KMS-11 (cell line): ENCODE measurements around the gene RING1.

ENCODE experiments used
- H2AFZ ChIP-seq: fragments of 200-600 bp; sonication (generic); 2 replicates; pipeline ENCODE4 v1.6.1; 2016; ENCODE audit warnings: antibody characterized with exemption, mixed run types, low read depth
- H3K27ac ChIP-seq: fragments of 200-600 bp; sonication (generic); 2 replicates; pipeline ENCODE4 v1.6.1; 2016; ENCODE audit warnings: mild to moderate bottlenecking, mixed run types
- H3K27me3 ChIP-seq: fragments of 200-600 bp; sonication (generic); 2 replicates; pipeline ENCODE4 v1.6.1; 2017; ENCODE audit warnings: mild to moderate bottlenecking, low read depth, mixed run types, moderate library complexity; ENCODE audit not compliant: insufficient read depth
- H3K36me3 ChIP-seq: fragments of 200-600 bp; sonication (generic); 2 replicates; pipeline ENCODE4 v1.6.1; 2017; ENCODE audit warnings: mild to moderate bottlenecking, mixed run types; ENCODE audit not compliant: insufficient read depth
- H3K4me1 ChIP-seq: fragments of 200-600 bp; sonication (generic); 2 replicates; pipeline ENCODE4 v1.6.1; 2016; ENCODE audit warnings: mild to moderate bottlenecking, low read depth, mixed run types; ENCODE audit not compliant: poor library complexity, severe bottlenecking
- H3K4me2 ChIP-seq: fragments of 200-600 bp; sonication (generic); 2 replicates; pipeline ENCODE4 v1.7.0; 2016; ENCODE audit warnings: mild to moderate bottlenecking, mixed run types
- H3K4me3 ChIP-seq: fragments of 200-600 bp; sonication (generic); IDR thresholded peaks from 2 replicates; pipeline ENCODE4 v1.6.1; 2017; ENCODE audit warnings: low read depth, low read length, mixed read lengths; ENCODE audit not compliant: insufficient read depth
- H3K79me2 ChIP-seq: fragments of 200-600 bp; sonication (generic); 2 replicates; pipeline ENCODE4 v1.6.1; 2016; ENCODE audit warnings: low read depth, mixed run types; ENCODE audit not compliant: insufficient read depth
- H3K9ac ChIP-seq: fragments of 200-600 bp; sonication (generic); 2 replicates; pipeline ENCODE4 v1.6.1; 2016; ENCODE audit warnings: mild to moderate bottlenecking, mixed run types
- H4K20me1 ChIP-seq: fragments of 200-600 bp; sonication (generic); 2 replicates; pipeline ENCODE4 v1.6.1; 2016; ENCODE audit warnings: mild to moderate bottlenecking, mixed run types; ENCODE audit not compliant: insufficient read depth
- CTCF ChIP-seq: fragments of 200-600 bp; sonication (generic); conservative IDR thresholded peaks from 2 replicates; pipeline ENCODE4 v1.6.1; 2017; ENCODE audit warnings: low read depth, mild to moderate bottlenecking, antibody characterized with exemption, low read length, moderate library complexity, mixed read lengths

RING1 gene

GRCh38 chr6:33243476-33243875, 35.2 kb downstream of the RING1 start:
- Histone ChIP-seq H3K4me3 (no peak overlapping the region), H3K27ac (no peak overlapping the region), H3K4me1 (no peaks in the 10 kb centered on the region), H3K27me3 (no peaks in the 10 kb centered on the region; the same call in 1 of the 2 replicates), H2AFZ (no peak overlapping the region), H3K79me2 (no peaks in the 10 kb centered on the region), H3K36me3 (no peaks in the 10 kb centered on the region), H4K20me1 (no peaks in the 10 kb centered on the region), H3K4me2 (no peak overlapping the region), H3K9ac (no peak overlapping the region)
- TF ChIP-seq CTCF, result no peak

- Histone ChIP-seq H3K27ac (peak overlapping the region; percentile 88), H3K4me2 (peak overlapping the region; percentile 100), H3K4me3 (no peak overlapping the region), H3K36me3 (no peaks in the 10 kb centered on the region), H3K79me2 (no peaks in the 10 kb centered on the region), H2AFZ (peak overlapping the region; percentile 97), H3K27me3 (no peaks in the 10 kb centered on the region), H3K9ac (peak overlapping the region; percentile 83), H3K4me1 (peaks cover 9% of the 10 kb centered on the region), H4K20me1 (no peaks in the 10 kb centered on the region)
- TF ChIP-seq CTCF, result peak; percentile 74
Observed at GRCh38 chr6:33247977-33248642, 39.8 kb downstream of the RING1 start.

GRCh38 chr6:33248643-33248931, 40.3 kb downstream of the RING1 start:
- Histone ChIP-seq H3K4me2 (peak overlapping the region; percentile 100), H3K9ac (peak overlapping the region; percentile 83), H4K20me1 (no peaks in the 10 kb centered on the region), H3K79me2 (no peaks in the 10 kb centered on the region), H2AFZ (peak overlapping the region; percentile 97), H3K4me3 (no peak overlapping the region), H3K27me3 (no peaks in the 10 kb centered on the region), H3K4me1 (peaks cover 9% of the 10 kb centered on the region), H3K27ac (peak overlapping the region; percentile 88), H3K36me3 (no peaks in the 10 kb centered on the region)
- TF ChIP-seq CTCF, result peak; percentile 34

- Histone ChIP-seq H3K79me2 (no peaks in the 10 kb centered on the region), H3K4me2 (peak overlapping the region; percentile 100), H3K27me3 (no peaks in the 10 kb centered on the region), H3K4me3 (no peak overlapping the region), H3K27ac (peak overlapping the region; percentile 88), H3K4me1 (peaks cover 9% of the 10 kb centered on the region), H2AFZ (peak overlapping the region; percentile 97), H3K36me3 (no peaks in the 10 kb centered on the region), H4K20me1 (no peaks in the 10 kb centered on the region), H3K9ac (peak overlapping the region; percentile 83)
- TF ChIP-seq CTCF, result no peak; the same call in 1 of the 2 replicates
Observed at GRCh38 chr6:33248932-33249731, 40.8 kb downstream of the RING1 start.
